ENCODE data around the gene PITPNC1. TPM values are rescaled to one million over a fixed set of nuclear protein-coding genes. Genes with fewer than 3 reads are reported as not detected.

PITPNC1 gene
- total RNA-seq, 1 experiment from 2014 or later, result 35.5 TPM

DNA sequence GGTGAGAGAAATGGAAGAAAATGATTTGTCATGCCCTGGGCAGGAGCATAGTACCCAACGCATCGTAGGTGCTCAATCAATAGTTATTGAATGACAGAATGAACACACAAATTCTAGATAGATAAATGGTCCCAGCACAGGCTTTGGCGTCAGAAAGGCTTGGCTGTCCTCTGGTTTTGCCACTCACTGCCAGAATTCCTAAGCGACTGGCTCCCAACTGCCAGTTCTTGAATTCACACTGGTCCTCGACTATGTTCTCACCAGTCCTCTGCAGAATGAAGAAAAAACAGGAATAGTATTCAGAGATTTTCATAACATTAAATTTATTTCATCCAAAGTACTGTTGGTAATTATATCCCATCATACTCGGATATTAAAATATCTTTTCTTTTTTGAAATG is 177.6 kb downstream of the PITPNC1 start:
- CTCF ChIA-PET, result no interaction called here
- POLR2A ChIA-PET (ENCODE audit: low non-redundant PET), result no interaction called here
- H3K4me1 ChIP-seq (ENCODE audit: insufficient read depth, low read length, poor library complexity, severe bottlenecking), result peaks cover 12% of the 10 kb centered on the region
- no peaks in the 10 kb centered on the region for H3K9me3 ChIP-seq (ENCODE audit: low read depth, low read length, poor library complexity, severe bottlenecking)
- no peak overlapping the region for H3K4me3 ChIP-seq (ENCODE audit: low read depth, low read length, poor library complexity, severe bottlenecking)
- H3K27ac ChIP-seq (ENCODE audit: low read depth, low read length, poor library complexity, severe bottlenecking), result no peak overlapping the region
- no peak for DNase-seq (ENCODE audit: low spot score)
- no peak for TF ChIP-seq EZH2 (IDR thresholded peaks at IDR 0.05; ENCODE audit: borderline replicate concordance, low read depth, low read length, poor library complexity, severe bottlenecking)
- TF ChIP-seq, protein P1, sequence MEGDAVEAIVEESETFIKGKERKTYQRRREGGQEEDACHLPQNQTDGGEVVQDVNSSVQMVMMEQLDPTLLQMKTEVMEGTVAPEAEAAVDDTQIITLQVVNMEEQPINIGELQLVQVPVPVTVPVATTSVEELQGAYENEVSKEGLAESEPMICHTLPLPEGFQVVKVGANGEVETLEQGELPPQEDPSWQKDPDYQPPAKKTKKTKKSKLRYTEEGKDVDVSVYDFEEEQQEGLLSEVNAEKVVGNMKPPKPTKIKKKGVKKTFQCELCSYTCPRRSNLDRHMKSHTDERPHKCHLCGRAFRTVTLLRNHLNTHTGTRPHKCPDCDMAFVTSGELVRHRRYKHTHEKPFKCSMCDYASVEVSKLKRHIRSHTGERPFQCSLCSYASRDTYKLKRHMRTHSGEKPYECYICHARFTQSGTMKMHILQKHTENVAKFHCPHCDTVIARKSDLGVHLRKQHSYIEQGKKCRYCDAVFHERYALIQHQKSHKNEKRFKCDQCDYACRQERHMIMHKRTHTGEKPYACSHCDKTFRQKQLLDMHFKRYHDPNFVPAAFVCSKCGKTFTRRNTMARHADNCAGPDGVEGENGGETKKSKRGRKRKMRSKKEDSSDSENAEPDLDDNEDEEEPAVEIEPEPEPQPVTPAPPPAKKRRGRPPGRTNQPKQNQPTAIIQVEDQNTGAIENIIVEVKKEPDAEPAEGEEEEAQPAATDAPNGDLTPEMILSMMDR (conservative IDR thresholded peaks at IDR 0.05; ENCODE audit: low read depth, low read length), result no peak
- no TSS peak for BruUV-seq (replicated peaks)
- intact Hi-C loops (cut with micrococcal nuclease; ENCODE audit: unreplicated experiment), result no loop called here
- no peaks in the 10 kb centered on the region for H3K36me3 ChIP-seq (ENCODE audit: insufficient read depth, low read length, poor library complexity, severe bottlenecking)
- H3K27me3 ChIP-seq (replicated peaks; ENCODE audit: insufficient read depth, low read depth, low read length, poor library complexity), result no peaks in the 10 kb centered on the region

DNA sequence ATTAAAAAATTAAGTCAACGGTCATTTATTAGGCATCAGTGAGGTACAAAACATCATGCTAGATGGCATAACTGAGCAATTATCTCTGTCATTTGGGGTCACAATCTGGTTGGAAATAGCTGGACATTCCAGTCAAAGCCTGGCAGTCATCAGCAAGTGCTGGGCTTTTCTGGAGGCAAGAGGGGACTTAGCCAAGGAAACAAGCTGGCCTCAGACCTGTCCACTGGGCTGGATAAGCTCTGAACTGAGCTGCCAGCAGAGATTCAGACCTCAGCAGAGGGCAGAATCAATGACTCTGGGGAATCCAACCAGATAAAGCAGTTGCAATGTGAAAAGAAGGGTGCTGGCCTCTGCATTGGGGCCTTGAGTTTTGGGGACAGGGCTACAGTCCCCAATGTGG is 178.8 kb downstream of the PITPNC1 start:
- H3K36me3 ChIP-seq (ENCODE audit: insufficient read depth, low read length, poor library complexity, severe bottlenecking), result no peaks in the 10 kb centered on the region
- no peak overlapping the region for H3K4me3 ChIP-seq (ENCODE audit: low read depth, low read length, poor library complexity, severe bottlenecking)
- no peaks in the 10 kb centered on the region for H3K27me3 ChIP-seq (replicated peaks; ENCODE audit: insufficient read depth, low read depth, low read length, poor library complexity)
- TF ChIP-seq, protein P1 (conservative IDR thresholded peaks at IDR 0.05; ENCODE audit: low read depth, low read length), result no peak
- TF ChIP-seq EZH2 (IDR thresholded peaks at IDR 0.05; ENCODE audit: borderline replicate concordance, low read depth, low read length, poor library complexity, severe bottlenecking), result no peak
- POLR2A ChIA-PET (ENCODE audit: low non-redundant PET), result no interaction called here
- H3K4me1 ChIP-seq (ENCODE audit: insufficient read depth, low read length, poor library complexity, severe bottlenecking), result peaks cover 12% of the 10 kb centered on the region
- intact Hi-C loops (cut with micrococcal nuclease; ENCODE audit: unreplicated experiment), result no loop called here
- no peaks in the 10 kb centered on the region for H3K9me3 ChIP-seq (ENCODE audit: low read depth, low read length, poor library complexity, severe bottlenecking)
- BruUV-seq (replicated peaks), result no TSS peak
- no peak for DNase-seq (ENCODE audit: low spot score)
- CTCF ChIA-PET, result no interaction called here
- H3K27ac ChIP-seq (ENCODE audit: low read depth, low read length, poor library complexity, severe bottlenecking), result no peak overlapping the region

DNA sequence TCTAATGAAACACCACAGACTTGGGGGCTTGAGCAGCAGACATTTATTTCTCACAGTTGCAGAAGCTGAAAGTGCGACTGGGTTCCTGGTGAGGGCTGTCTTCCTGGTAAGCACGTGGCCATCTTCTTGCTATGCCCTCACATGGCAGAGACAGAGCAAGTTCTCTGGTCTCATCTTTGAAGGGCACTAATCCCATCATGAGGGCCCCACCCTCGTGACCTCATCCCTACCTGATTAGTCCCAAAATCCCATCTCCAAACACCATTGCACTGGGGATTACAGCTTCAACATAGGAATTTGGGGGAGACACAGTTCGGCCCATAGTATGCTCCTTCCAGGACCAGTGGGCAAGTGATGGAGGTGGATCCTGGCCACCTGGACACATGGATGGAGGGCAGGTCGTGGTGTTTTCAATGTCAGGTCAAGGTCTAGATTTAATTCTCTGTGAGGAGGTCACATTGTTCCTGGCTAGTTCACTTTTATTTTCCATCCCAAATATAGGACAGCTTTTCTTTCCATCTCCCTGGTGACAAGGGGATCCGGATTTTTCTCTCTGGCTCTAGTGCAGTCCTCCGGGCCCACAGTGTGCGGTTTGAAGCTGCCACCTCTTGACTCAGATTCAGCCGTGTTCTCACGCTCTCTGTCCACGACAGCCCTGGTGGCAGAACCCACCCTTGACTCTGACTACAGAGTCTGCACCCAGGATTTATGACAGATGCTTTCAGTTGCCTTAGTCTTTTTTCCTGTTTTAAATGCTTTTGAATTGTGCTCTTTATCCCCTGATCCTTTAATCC is 180.2 kb downstream of the PITPNC1 start:
- BruUV-seq (replicated peaks), result no TSS peak
- H3K27me3 ChIP-seq (replicated peaks; ENCODE audit: insufficient read depth, low read depth, low read length, poor library complexity), result no peaks in the 10 kb centered on the region
- H3K9me3 ChIP-seq (ENCODE audit: low read depth, low read length, poor library complexity, severe bottlenecking), result no peaks in the 10 kb centered on the region
- ChIA-PET POLR2A (ENCODE audit: low non-redundant PET) (no interaction called here), CTCF (no interaction called here)
- H3K4me1 ChIP-seq (ENCODE audit: insufficient read depth, low read length, poor library complexity, severe bottlenecking), result peaks cover 12% of the 10 kb centered on the region
- intact Hi-C loops (cut with micrococcal nuclease; ENCODE audit: unreplicated experiment), result no loop called here
- no peak overlapping the region for H3K27ac ChIP-seq (ENCODE audit: low read depth, low read length, poor library complexity, severe bottlenecking)
- H3K36me3 ChIP-seq (ENCODE audit: insufficient read depth, low read length, poor library complexity, severe bottlenecking), result no peaks in the 10 kb centered on the region
- no peak for TF ChIP-seq EZH2 (IDR thresholded peaks at IDR 0.05; ENCODE audit: borderline replicate concordance, low read depth, low read length, poor library complexity, severe bottlenecking)
- TF ChIP-seq, protein P1 (conservative IDR thresholded peaks at IDR 0.05; ENCODE audit: low read depth, low read length), result no peak
- no peak overlapping the region for H3K4me3 ChIP-seq (ENCODE audit: low read depth, low read length, poor library complexity, severe bottlenecking)
- DNase-seq (ENCODE audit: low spot score), result no peak

Measured in A673 (cell line).